K562 (cell line): Measurements from ENCODE around the gene SOX12. TPM values are rescaled to one million over a fixed set of nuclear protein-coding genes. Genes with fewer than 3 reads are reported as not detected.

Source experiments
- BRD4 ChIP-seq: fragments of 200-600 bp; sonication (generic); IDR thresholded peaks from 2 replicates; pipeline ENCODE4 v1.6.1; 2017; ENCODE audit warnings: inconsistent platforms
- CREM ChIP-seq: IDR thresholded peaks from 2 replicates; pipeline ENCODE4 v1.6.1; 2014; ENCODE audit warnings: antibody characterized with exemption, low read depth
- E2F6 ChIP-seq, 2 experiments: IDR thresholded peaks; 2 replicates each; pipeline ENCODE4 v1.6.1; 2011; ENCODE audit warnings: borderline replicate concordance in 1 of 2, control low read depth in 1 of 2, low read depth in 1 of 2, low read length in 1 of 2, mild to moderate bottlenecking in 1 of 2, mixed read lengths in 1 of 2, moderate library complexity in 1 of 2; ENCODE audit not compliant: insufficient read depth in 1 of 2, insufficient read length in 1 of 2, poor library complexity in 1 of 2, severe bottlenecking in 1 of 2; ENCODE audit errors: extremely low read depth in 1 of 2
- EP300 ChIP-seq: IDR thresholded peaks from 2 replicates; pipeline ENCODE4 v1.6.1; 2012; ENCODE audit warnings: low read length, improper control_type of control experiment
- EP400 ChIP-seq: fragments of 450-650 bp; IDR thresholded peaks from 2 replicates; pipeline ENCODE4 v1.6.1; 2017; ENCODE audit warnings: antibody characterized with exemption, mild to moderate bottlenecking, moderate library complexity
- FOSL1 ChIP-seq: fragments of 200-800 bp; sonication (Bioruptor generic); conservative IDR thresholded peaks from 2 replicates; pipeline ENCODE4 v1.6.1; 2016; ENCODE audit warnings: missing genetic modification characterization, missing compliant biosample characterization
- GATAD2B ChIP-seq: fragments of 450-650 bp; IDR thresholded peaks from 2 replicates; pipeline ENCODE4 v1.6.1; 2017; ENCODE audit warnings: mild to moderate bottlenecking, borderline replicate concordance
- KAT2B ChIP-seq: IDR thresholded peaks from one replicate; pipeline ENCODE4 v1.6.1; 2012; ENCODE audit warnings: low read depth, mild to moderate bottlenecking, control low read depth, inconsistent platforms, low read length, moderate library complexity
- KLF13 ChIP-seq: fragments of 450-650 bp; IDR thresholded peaks from 2 replicates; pipeline ENCODE4 v1.6.1; 2016; ENCODE audit warnings: missing genetic modification characterization, low read depth, mild to moderate bottlenecking, missing compliant biosample characterization, moderate library complexity, borderline replicate concordance
- L3MBTL2 ChIP-seq: fragments of 450-650 bp; IDR thresholded peaks from 2 replicates; pipeline ENCODE4 v1.6.1; 2016; ENCODE audit warnings: mild to moderate bottlenecking, moderate library complexity
- LEF1 ChIP-seq: fragments of 450-650 bp; IDR thresholded peaks from 2 replicates; pipeline ENCODE4 v1.6.1; 2016; ENCODE audit warnings: mild to moderate bottlenecking
- MAX ChIP-seq: sonication (generic); formaldehyde crosslinking; IDR thresholded peaks from 2 replicates; pipeline ENCODE4 v1.9.0; 2022; ENCODE audit warnings: mild to moderate bottlenecking, missing genetic modification reagents
- NCOR1 ChIP-seq: fragments of 450-650 bp; IDR thresholded peaks from 2 replicates; pipeline ENCODE4 v1.6.1; 2016; ENCODE audit warnings: mild to moderate bottlenecking, moderate library complexity
- NFE2 ChIP-seq: IDR thresholded peaks from 2 replicates; pipeline ENCODE4 v1.6.1; 2014; ENCODE audit warnings: antibody characterized with exemption, low read depth
- NKRF ChIP-seq: fragments of 450-650 bp; IDR thresholded peaks from 2 replicates; pipeline ENCODE4 v1.6.1; 2016; ENCODE audit warnings: borderline replicate concordance
- POLR2H ChIP-seq: IDR thresholded peaks from 2 replicates; pipeline ENCODE4 v1.6.1; 2016; ENCODE audit warnings: missing genetic modification characterization, low read depth, mild to moderate bottlenecking, control low read depth, missing compliant biosample characterization, moderate library complexity
- POLR3A ChIP-seq: IDR thresholded peaks from 2 replicates; pipeline ENCODE4 v1.6.1; 2011; ENCODE audit warnings: borderline replicate concordance, mild to moderate bottlenecking, moderate library complexity; ENCODE audit not compliant: insufficient read length, insufficient read depth; ENCODE audit errors: extremely low read depth
- RBBP5 ChIP-seq: fragments of 200-600 bp; sonication (generic); IDR thresholded peaks from 2 replicates; pipeline ENCODE4 v1.6.1; 2012; ENCODE audit warnings: borderline replicate concordance, mild to moderate bottlenecking, low read length, control low read depth, inconsistent platforms; ENCODE audit not compliant: insufficient read depth, poor library complexity, severe bottlenecking
- RBM15 ChIP-seq: fragments of 200-400 bp; formaldehyde crosslinking; IDR thresholded peaks from 2 replicates; pipeline ENCODE4 v1.6.1; 2018; ENCODE audit warnings: mild to moderate bottlenecking, low read length, moderate library complexity; ENCODE audit not compliant: insufficient read depth
- RUNX1 ChIP-seq: sonication (generic); IDR thresholded peaks from 2 replicates; pipeline ENCODE4 v1.6.1; 2016; ENCODE audit warnings: antibody characterized with exemption, low read depth
- ZNF197 ChIP-seq: fragments of 200-800 bp; sonication (Bioruptor generic); IDR thresholded peaks from 2 replicates; pipeline ENCODE4 v1.6.1; 2016; ENCODE audit warnings: low read depth, missing genetic modification characterization, missing compliant biosample characterization
- ZNF316 ChIP-seq: fragments of 450-650 bp; IDR thresholded peaks from 2 replicates; pipeline ENCODE4 v1.6.1; 2016
- ZNF395 ChIP-seq: fragments of 200-800 bp; sonication (Bioruptor generic); IDR thresholded peaks from 2 replicates; pipeline ENCODE4 v1.6.1; 2017; ENCODE audit warnings: missing genetic modification characterization, missing compliant biosample characterization
- polyA plus RNA-seq, 8 experiments: library from polyadenylated mRNA; depleted of rRNA in 4 of 8; stranded (reverse) in 5 of 8; unstranded in 3 of 8; fragments of >200 nt; fragmentation: Nextera tagmentation in 2 of 8; fragmentation: Illumina TruSeq in 1 of 8; extraction: Ambion mirVana in 2 of 8; extraction: Trizol in 1 of 8; gene quantifications; 2 replicates each; pipeline versions ENCODE4 v1.2.1 to v1.2.3, GENCODE V29; 2011 to 2014; ENCODE audit warnings: inconsistent platforms in 1 of 8, missing spikeins in 1 of 8
- total RNA-seq, 7 experiments: library from RNA; depleted of rRNA in 6 of 7; stranded (reverse); fragments of >200 nt in 6 of 7; fragmentation: Illumina TruSeq in 2 of 7; extraction: Trizol in 2 of 7; gene quantifications; 2 replicates each; pipeline versions ENCODE4 v1.2.1 to v1.2.3, GENCODE V29; 2011 to 2021; ENCODE audit warnings: low replicate concordance in 1 of 7

Gene SOX12
- total and polyA plus RNA-seq, 9 of the 15 experiments (the other 6 are each of a cell fraction or from before 2014, with no cell fraction given): 0.42 to 26.3 (median 2.6) TPM

GRCh38 chr20:375265-375889 lies 50.0 kb downstream of the SOX12 start (continued):
- TF ChIP-seq CREM (peak; percentile 51), NKRF (no peak), E2F6 (IDR thresholded peaks at IDR 0.05; ENCODE audit: borderline replicate concordance in 1 of 2, extremely low read depth in 1 of 2, insufficient read depth in 1 of 2, insufficient read length in 1 of 2, low read depth in 1 of 2, low read length in 1 of 2, poor library complexity in 1 of 2, severe bottlenecking in 1 of 2) (peak in 1 of 2 experiments; percentile 20), KAT2B (no peak), KLF13 (tag) (0 out of 2 replicates have a peak, but pooled peaks have one; percentile 23), NFE2 (0 out of 2 replicates have a peak, but pooled peaks have one; percentile 1), GATAD2B (peak; percentile 50; the same call in 1 of the 2 replicates), BRD4 (no peak), FOSL1 (tag) (peak; percentile 30; the same call in 1 of the 2 replicates), POLR2H (tag) (peak; percentile 57), L3MBTL2 (peak; percentile 36; the same call in 1 of the 2 replicates), MAX (CRISPR knock-in tag) (peak; percentile 76), RBM15 (no peak), POLR3A (no peak), NCOR1 (peak; percentile 78), ZNF197 (0 out of 2 replicates have a peak, but pooled peaks have one; percentile 13), ZNF316 (no peak), LEF1 (peak; percentile 51; the same call in 1 of the 2 replicates), ZNF395 (CRISPR knock-in tag) (0 out of 2 replicates have a peak, but pooled peaks have one; percentile 45), RBBP5 (peak; percentile 29), RUNX1 (no peak), EP300 (peak; percentile 75; the same call in 1 of the 2 replicates), EP400 (peak; percentile 48)
